Calu3 (cell line): Measurements from ENCODE around the gene TMEM168. TPM values are rescaled to one million over a fixed set of nuclear protein-coding genes. Genes with fewer than 3 reads are reported as not detected.

Source experiments
- BruUV-seq: library from RNA; stranded (reverse); fragments of 400-500 nt; replicated peaks from 2 replicates; lab custom pipeline; 2021; lab: Mats Ljungman, UMichigan
- CTCF ChIA-PET: fragments of 300-600 bp; sonication (Branson Sonifier 250); formaldehyde crosslinking; loops from one replicate; lab custom pipeline; 2022; ENCODE audit warnings: antibody characterized with exemption; lab: Charles Lee
- DNase-seq: peaks from one replicate; pipeline ENCODE4 v3.0.0; 2022
- H3K27ac Mint-ChIP-seq: one replicate; pipeline ENCODE4 v1.8.0; 2022; ENCODE audit warnings: mixed read lengths; ENCODE audit not compliant: unreplicated experiment
- H3K27me3 Mint-ChIP-seq: one replicate; pipeline ENCODE4 v1.8.0; 2022; ENCODE audit warnings: mixed read lengths; ENCODE audit not compliant: unreplicated experiment
- H3K36me3 Mint-ChIP-seq: one replicate; pipeline ENCODE4 v1.8.0; 2022; ENCODE audit warnings: mild to moderate bottlenecking, moderate library complexity, mixed read lengths; ENCODE audit not compliant: insufficient read depth, unreplicated experiment
- H3K4me1 Mint-ChIP-seq: one replicate; pipeline ENCODE4 v1.8.0; 2022; ENCODE audit warnings: mild to moderate bottlenecking, low read depth, mixed read lengths; ENCODE audit not compliant: unreplicated experiment
- H3K4me3 Mint-ChIP-seq: one replicate; pipeline ENCODE4 v1.8.0; 2022; ENCODE audit warnings: mild to moderate bottlenecking, low read depth, moderate library complexity, mixed read lengths; ENCODE audit not compliant: unreplicated experiment
- H3K9me3 Mint-ChIP-seq: one replicate; pipeline ENCODE4 v1.8.0; 2022; ENCODE audit warnings: low read depth, mixed read lengths; ENCODE audit not compliant: unreplicated experiment
- CTCF ChIP-seq: fragments of 200-600 bp; IDR thresholded peaks from one replicate; pipeline ENCODE4 v1.8.0; 2022; ENCODE audit warnings: antibody characterized with exemption; ENCODE audit not compliant: unreplicated experiment
- intact Hi-C: fragments of 100-400 bp; cut with micrococcal nuclease; formaldehyde crosslinking; loops from one replicate; pipeline ENCODE4 v1.10.0; 2022; ENCODE audit not compliant: unreplicated experiment
- total RNA-seq: library from RNA; stranded (reverse); gene quantifications from 2 replicates; pipeline ENCODE4 v1.2.3, GENCODE V29; 2022

TMEM168 gene
- total RNA-seq, 1 experiment from 2014 or later = 20.6 TPM

GRCh38 chr7:112781110-112781509 is 9.1 kb downstream of the TMEM168 start:
- Mint-ChIP-seq H3K36me3 (no peaks in the 10 kb centered on the region), H3K9me3 (no peaks in the 10 kb centered on the region), H3K27ac (no peak overlapping the region), H3K4me3 (no peak overlapping the region), H3K4me1 (peaks cover 9% of the 10 kb centered on the region), H3K27me3 (no peaks in the 10 kb centered on the region)
- BruUV-seq = no TSS peak
- DNase-seq = no peak
- no peak for TF ChIP-seq CTCF
- CTCF ChIA-PET = no interaction called here
- intact Hi-C loops = no loop called here

- Mint-ChIP-seq H3K27me3 (no peaks in the 10 kb centered on the region), H3K4me1 (peaks cover 9% of the 10 kb centered on the region), H3K27ac (no peak overlapping the region), H3K4me3 (no peak overlapping the region), H3K36me3 (no peaks in the 10 kb centered on the region), H3K9me3 (no peaks in the 10 kb centered on the region)
- TF ChIP-seq CTCF = no peak
- DNase-seq = no peak
- CTCF ChIA-PET = no interaction called here
- no TSS peak for BruUV-seq
- intact Hi-C loops = no loop called here
Observed at GRCh38 chr7:112779667-112780066, 10.5 kb downstream of the TMEM168 start.

DNA sequence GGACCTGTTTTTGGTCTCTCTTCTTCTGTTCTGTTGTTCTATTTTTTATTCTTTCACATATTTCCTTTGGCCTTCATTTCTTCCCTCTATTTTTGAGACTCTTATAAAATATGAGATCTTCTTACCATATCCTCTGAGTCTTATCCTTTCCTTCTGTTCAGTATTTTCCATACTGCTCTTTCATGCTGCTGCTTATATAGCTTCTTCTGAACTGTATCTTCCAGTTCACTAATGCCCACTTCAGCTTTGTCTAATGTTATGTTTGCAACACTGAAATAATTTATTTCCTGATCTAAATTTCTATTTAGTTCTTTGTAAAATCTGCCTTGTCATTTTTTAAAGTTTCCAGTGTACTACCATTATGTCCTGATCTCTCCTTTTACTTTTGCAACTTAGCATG is 12.8 kb downstream of the TMEM168 start:
- BruUV-seq = no TSS peak
- no peaks in the 10 kb centered on the region for H3K27me3 Mint-ChIP-seq
- no peak overlapping the region for H3K4me3 Mint-ChIP-seq
- H3K9me3 Mint-ChIP-seq = no peaks in the 10 kb centered on the region
- no peak for TF ChIP-seq CTCF
- CTCF ChIA-PET = no interaction called here
- H3K4me1 Mint-ChIP-seq = peaks cover 3% of the 10 kb centered on the region
- H3K36me3 Mint-ChIP-seq = no peaks in the 10 kb centered on the region
- no peak for DNase-seq
- intact Hi-C loops = no loop called here
- no peak overlapping the region for H3K27ac Mint-ChIP-seq

DNA sequence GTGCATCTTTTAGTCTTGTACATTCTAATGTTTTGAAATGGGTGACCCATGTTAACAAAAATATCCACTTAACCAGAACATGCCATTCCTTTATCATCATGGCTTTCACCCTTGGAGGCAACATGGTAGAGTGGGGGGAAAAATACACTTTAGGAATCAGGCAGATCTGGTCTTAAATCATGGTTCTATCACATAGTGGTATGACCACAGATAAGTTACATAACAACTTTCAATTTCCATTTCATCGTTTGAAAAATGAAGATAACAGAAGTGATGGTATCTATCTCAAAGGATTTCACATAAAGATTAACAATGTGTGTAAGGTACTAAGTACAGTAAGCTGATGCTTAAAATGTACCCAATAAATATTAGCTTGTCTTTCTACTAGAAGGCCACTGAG is 19.0 kb downstream of the TMEM168 start:
- intact Hi-C loops = no loop called here
- Mint-ChIP-seq H3K4me1 (no peaks in the 10 kb centered on the region), H3K27ac (no peak overlapping the region), H3K27me3 (no peaks in the 10 kb centered on the region), H3K36me3 (no peaks in the 10 kb centered on the region), H3K4me3 (no peak overlapping the region), H3K9me3 (no peaks in the 10 kb centered on the region)
- CTCF ChIA-PET = no interaction called here
- TF ChIP-seq CTCF = no peak
- DNase-seq = no peak
- BruUV-seq = no TSS peak
